ENCODE measurements around the gene GRK3.

- TF ChIP-seq, protein P1, sequence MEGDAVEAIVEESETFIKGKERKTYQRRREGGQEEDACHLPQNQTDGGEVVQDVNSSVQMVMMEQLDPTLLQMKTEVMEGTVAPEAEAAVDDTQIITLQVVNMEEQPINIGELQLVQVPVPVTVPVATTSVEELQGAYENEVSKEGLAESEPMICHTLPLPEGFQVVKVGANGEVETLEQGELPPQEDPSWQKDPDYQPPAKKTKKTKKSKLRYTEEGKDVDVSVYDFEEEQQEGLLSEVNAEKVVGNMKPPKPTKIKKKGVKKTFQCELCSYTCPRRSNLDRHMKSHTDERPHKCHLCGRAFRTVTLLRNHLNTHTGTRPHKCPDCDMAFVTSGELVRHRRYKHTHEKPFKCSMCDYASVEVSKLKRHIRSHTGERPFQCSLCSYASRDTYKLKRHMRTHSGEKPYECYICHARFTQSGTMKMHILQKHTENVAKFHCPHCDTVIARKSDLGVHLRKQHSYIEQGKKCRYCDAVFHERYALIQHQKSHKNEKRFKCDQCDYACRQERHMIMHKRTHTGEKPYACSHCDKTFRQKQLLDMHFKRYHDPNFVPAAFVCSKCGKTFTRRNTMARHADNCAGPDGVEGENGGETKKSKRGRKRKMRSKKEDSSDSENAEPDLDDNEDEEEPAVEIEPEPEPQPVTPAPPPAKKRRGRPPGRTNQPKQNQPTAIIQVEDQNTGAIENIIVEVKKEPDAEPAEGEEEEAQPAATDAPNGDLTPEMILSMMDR (IDR thresholded peaks at IDR 0.05), result no peak
- TF ChIP-seq POLR2A (IDR thresholded peaks at IDR 0.05) (no peak), POLR2AphosphoS5 (IDR thresholded peaks at IDR 0.05) (no peak)
These were observed 193.2 kb downstream of the GRK3 start for GRCh38 chr22:25757686-25758085.
